Neural cell (in vitro differentiated cells): ENCODE results near the gene TRIM56. TPM values are rescaled to one million over a fixed set of nuclear protein-coding genes. Genes with fewer than 3 reads are reported as not detected.

ENCODE experiments used
- H2AFZ ChIP-seq: fragments of 200-600, 300-800 bp; sonication (generic), shearing (Covaris generic); 2 replicates; pipeline ENCODE4 v1.6.0; 2014; ENCODE audit warnings: low read depth, mild to moderate bottlenecking, antibody characterized with exemption, low read length, moderate library complexity
- H3F3A ChIP-seq: fragments of 200-600 bp; shearing (Covaris generic); 2 replicates; pipeline ENCODE4 v1.6.1; 2016; ENCODE audit warnings: mild to moderate bottlenecking, moderate library complexity, mixed read lengths, antibody characterized with exemption, low read length; ENCODE audit not compliant: insufficient read depth, poor library complexity, severe bottlenecking
- H3K27ac ChIP-seq: fragments of 200-600, 300-800 bp; sonication (generic), shearing (Covaris generic); 2 replicates; pipeline ENCODE4 v1.5.1; 2014; ENCODE audit warnings: mild to moderate bottlenecking, low read length, moderate library complexity
- H3K27me3 ChIP-seq: fragments of 300-800, 200-600 bp; sonication (generic), shearing (Covaris generic); 2 replicates; pipeline ENCODE4 v1.6.0; 2014; ENCODE audit warnings: mild to moderate bottlenecking, low read depth, low read length, moderate library complexity; ENCODE audit not compliant: insufficient read depth
- H3K36me3 ChIP-seq: fragments of 300-800, 200-600 bp; sonication (generic), shearing (Covaris generic); 2 replicates; pipeline ENCODE4 v1.5.1; 2014; ENCODE audit warnings: mild to moderate bottlenecking, antibody characterized with exemption, low read length, moderate library complexity; ENCODE audit not compliant: insufficient read depth
- H3K4me2 ChIP-seq: fragments of 300-800, 200-600 bp; sonication (generic), shearing (Covaris generic); 2 replicates; pipeline ENCODE4 v1.6.0; 2014; ENCODE audit warnings: mild to moderate bottlenecking, low read length
- H3K4me3 ChIP-seq: fragments of 300-800, 200-600 bp; sonication (generic), shearing (Covaris generic); 2 replicates; pipeline ENCODE4 v1.5.1; 2014; ENCODE audit warnings: mild to moderate bottlenecking, low read length, moderate library complexity
- H3K79me2 ChIP-seq: fragments of 200-600 bp; shearing (Covaris generic); replicated peaks from 2 replicates; pipeline ENCODE4 v1.6.0; 2014; ENCODE audit warnings: mild to moderate bottlenecking, low read length, moderate library complexity; ENCODE audit not compliant: insufficient read depth
- H3K9ac ChIP-seq: fragments of 300-800, 200-600 bp; sonication (generic), shearing (Covaris generic); 2 replicates; pipeline ENCODE4 v1.6.1; 2016; ENCODE audit warnings: mild to moderate bottlenecking, low read length, mixed read lengths
- H3K9me2 ChIP-seq: fragments of 200-600 bp; shearing (Covaris generic); 2 replicates; pipeline ENCODE4 v1.6.1; 2016; ENCODE audit warnings: mild to moderate bottlenecking, low read length, mixed read lengths; ENCODE audit not compliant: insufficient read depth
- H3K9me3 ChIP-seq: fragments of 200-600, 300-800 bp; sonication (generic), shearing (Covaris generic); 2 replicates; pipeline ENCODE4 v1.6.1; 2016; ENCODE audit warnings: mild to moderate bottlenecking, mixed run types, low read length, moderate library complexity, mixed read lengths
- H4K20me1 ChIP-seq: fragments of 200-600 bp; shearing (Covaris generic); 2 replicates; pipeline ENCODE4 v1.6.1; 2016; ENCODE audit warnings: mild to moderate bottlenecking, mixed run types; ENCODE audit not compliant: insufficient read depth
- EP300 ChIP-seq: fragments of 450-650 bp; conservative IDR thresholded peaks from 2 replicates; pipeline ENCODE4 v1.6.1; 2014; ENCODE audit warnings: antibody characterized with exemption, mild to moderate bottlenecking, moderate library complexity; ENCODE audit not compliant: poor library complexity, severe bottlenecking
- EZH2 ChIP-seq: fragments of 200-600, 300-800 bp; shearing (Covaris generic), sonication (generic); IDR thresholded peaks from 2 replicates; pipeline ENCODE4 v1.6.1; 2014; ENCODE audit warnings: antibody characterized with exemption, low read length, borderline replicate concordance, mild to moderate bottlenecking; ENCODE audit not compliant: insufficient read depth, poor library complexity, severe bottlenecking
- MXI1 ChIP-seq: fragments of 450-650 bp; conservative IDR thresholded peaks from 2 replicates; pipeline ENCODE4 v1.6.1; 2014; ENCODE audit warnings: antibody characterized with exemption, mild to moderate bottlenecking; ENCODE audit not compliant: poor library complexity, severe bottlenecking
- POLR2AphosphoS5 ChIP-seq: IDR thresholded peaks from 2 replicates; pipeline ENCODE4 v1.6.1; 2012
- RAD21 ChIP-seq: fragments of 450-650 bp; conservative IDR thresholded peaks from 2 replicates; pipeline ENCODE4 v1.6.1; 2014; ENCODE audit warnings: antibody characterized with exemption, mild to moderate bottlenecking, moderate library complexity
- REST ChIP-seq: IDR thresholded peaks from 2 replicates; pipeline ENCODE4 v1.6.1; 2012; ENCODE audit warnings: borderline replicate concordance
- SMC3 ChIP-seq: fragments of 450-650 bp; conservative IDR thresholded peaks from 2 replicates; pipeline ENCODE4 v1.6.1; 2014; ENCODE audit warnings: antibody characterized with exemption, mild to moderate bottlenecking, moderate library complexity; ENCODE audit not compliant: poor library complexity
- TAF1 ChIP-seq: IDR thresholded peaks from 2 replicates; pipeline ENCODE4 v1.6.1; 2012; ENCODE audit warnings: low read depth
- polyA plus RNA-seq: library from polyadenylated mRNA; depleted of rRNA; stranded (reverse); fragments of >200 nt; gene quantifications from 2 replicates; pipeline ENCODE4 v1.2.3, GENCODE V29; 2014
- TF ChIP-seq, protein P1 (sequence below): fragments of 450-650 bp; IDR thresholded peaks from 2 replicates; pipeline ENCODE4 v1.5.1; 2014; ENCODE audit warnings: antibody characterized with exemption, mild to moderate bottlenecking, moderate library complexity; ENCODE audit not compliant: poor library complexity, severe bottlenecking

The TRIM56 gene
- polyA plus RNA-seq, 1 donor from 2014 or later, result 0.01 TPM

- Histone ChIP-seq H3K9ac (no peak overlapping the region), H3K27me3 (no peaks in the 10 kb centered on the region), H3K27ac (no peak overlapping the region), H3K9me3 (no peaks in the 10 kb centered on the region), H3K36me3 (no peaks in the 10 kb centered on the region), H2AFZ (no peak overlapping the region), H3F3A (no peaks in the 10 kb centered on the region), H3K79me2 (no peaks in the 10 kb centered on the region), H4K20me1 (no peaks in the 10 kb centered on the region), H3K4me3 (no peak overlapping the region), H3K4me2 (no peak overlapping the region), H3K9me2 (no peaks in the 10 kb centered on the region)
- TF ChIP-seq SMC3 (no peak), EZH2 (no peak), REST (no peak), MXI1 (no peak), POLR2AphosphoS5 (no peak), EP300 (no peak), RAD21 (no peak), TAF1 (no peak)
- TF ChIP-seq, protein P1, sequence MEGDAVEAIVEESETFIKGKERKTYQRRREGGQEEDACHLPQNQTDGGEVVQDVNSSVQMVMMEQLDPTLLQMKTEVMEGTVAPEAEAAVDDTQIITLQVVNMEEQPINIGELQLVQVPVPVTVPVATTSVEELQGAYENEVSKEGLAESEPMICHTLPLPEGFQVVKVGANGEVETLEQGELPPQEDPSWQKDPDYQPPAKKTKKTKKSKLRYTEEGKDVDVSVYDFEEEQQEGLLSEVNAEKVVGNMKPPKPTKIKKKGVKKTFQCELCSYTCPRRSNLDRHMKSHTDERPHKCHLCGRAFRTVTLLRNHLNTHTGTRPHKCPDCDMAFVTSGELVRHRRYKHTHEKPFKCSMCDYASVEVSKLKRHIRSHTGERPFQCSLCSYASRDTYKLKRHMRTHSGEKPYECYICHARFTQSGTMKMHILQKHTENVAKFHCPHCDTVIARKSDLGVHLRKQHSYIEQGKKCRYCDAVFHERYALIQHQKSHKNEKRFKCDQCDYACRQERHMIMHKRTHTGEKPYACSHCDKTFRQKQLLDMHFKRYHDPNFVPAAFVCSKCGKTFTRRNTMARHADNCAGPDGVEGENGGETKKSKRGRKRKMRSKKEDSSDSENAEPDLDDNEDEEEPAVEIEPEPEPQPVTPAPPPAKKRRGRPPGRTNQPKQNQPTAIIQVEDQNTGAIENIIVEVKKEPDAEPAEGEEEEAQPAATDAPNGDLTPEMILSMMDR, result no peak
Measured at GRCh38 chr7:101108330-101108857, 23.1 kb downstream of the TRIM56 start.

- H3K4me2 ChIP-seq, result no peak overlapping the region
- TF ChIP-seq REST (no peak), EP300 (no peak), SMC3 (no peak), POLR2AphosphoS5 (no peak), TAF1 (no peak), MXI1 (no peak), RAD21 (no peak), EZH2 (no peak)
- TF ChIP-seq, protein P1, result no peak
- no peaks in the 10 kb centered on the region for H3K79me2 ChIP-seq
- H3K9me2 ChIP-seq, result no peaks in the 10 kb centered on the region
- H3K36me3 ChIP-seq, result no peaks in the 10 kb centered on the region
- H3K9ac ChIP-seq, result no peak overlapping the region
- H3K4me3 ChIP-seq, result no peak overlapping the region
- no peak overlapping the region for H2AFZ ChIP-seq
- H3K9me3 ChIP-seq, result no peaks in the 10 kb centered on the region
- no peak overlapping the region for H3K27ac ChIP-seq
- H4K20me1 ChIP-seq, result no peaks in the 10 kb centered on the region
- no peaks in the 10 kb centered on the region for H3K27me3 ChIP-seq
- no peaks in the 10 kb centered on the region for H3F3A ChIP-seq
Measured at GRCh38 chr7:101108961-101109360, 23.7 kb downstream of the TRIM56 start.
